WERI-Rb-1 (cell line): ENCODE data around the gene VMP1.

Experiments used
- DNase-seq: peaks from one replicate; pipeline ENCODE4 v3.0.0-alpha.2; 2020
- H3K27ac ChIP-seq: fragments of 250-450 bp; sonication (Bioruptor Pico); 2 replicates; pipeline ENCODE4 v1.5.1; 2020; ENCODE audit warnings: mild to moderate bottlenecking, moderate library complexity
- H3K27me3 ChIP-seq: fragments of 250-450 bp; sonication (Bioruptor Pico); 2 replicates; pipeline ENCODE4 v1.5.1; 2021; ENCODE audit warnings: mild to moderate bottlenecking, low read depth, moderate library complexity; ENCODE audit not compliant: insufficient read depth, severe bottlenecking
- H3K36me3 ChIP-seq: fragments of 250-450 bp; sonication (Bioruptor Pico); 2 replicates; pipeline ENCODE4 v1.5.1; 2020; ENCODE audit warnings: mild to moderate bottlenecking, moderate library complexity
- H3K4me3 ChIP-seq: 2 replicates; pipeline ENCODE4 v1.5.1; 2011; ENCODE audit warnings: low read depth, mild to moderate bottlenecking, control low read depth, low read length
- H3K9me3 ChIP-seq: fragments of 250-450 bp; sonication (Bioruptor Pico); 2 replicates; pipeline ENCODE4 v1.5.1; 2021; ENCODE audit warnings: mild to moderate bottlenecking, moderate library complexity; ENCODE audit not compliant: severe bottlenecking
- CTCF ChIP-seq: IDR thresholded peaks from 2 replicates; pipeline ENCODE4 v1.5.1; 2011; ENCODE audit warnings: low read depth, mild to moderate bottlenecking, control low read depth, inconsistent platforms, low read length

The VMP1 gene

DNA sequence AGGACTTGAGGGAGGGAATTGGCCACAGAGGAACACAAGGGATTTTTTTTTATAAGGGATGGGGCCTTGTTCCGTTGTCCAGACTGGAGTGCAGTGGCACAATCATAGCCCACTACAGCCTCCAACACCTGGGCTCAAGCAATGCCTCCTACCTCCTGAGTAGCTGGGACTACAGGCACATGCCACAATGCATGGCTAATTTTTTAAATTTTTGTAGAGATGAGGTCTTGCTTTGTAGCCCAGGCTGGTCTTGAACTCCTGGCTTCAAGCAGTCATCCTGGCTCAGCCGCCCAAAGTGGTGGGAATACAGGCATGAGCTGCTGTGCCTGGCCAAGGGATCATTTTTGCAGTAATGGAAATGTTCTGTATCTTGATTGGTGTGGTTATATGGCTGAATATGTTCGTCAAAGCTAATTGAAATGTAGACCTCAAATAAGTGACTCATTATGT lies 56.9 kb downstream of the VMP1 start:
- H3K36me3 ChIP-seq = peaks cover 18% of the 10 kb centered on the region
- H3K9me3 ChIP-seq = no peaks in the 10 kb centered on the region
- no peak overlapping the region for H3K4me3 ChIP-seq
- no peak for DNase-seq
- no peaks in the 10 kb centered on the region for H3K27me3 ChIP-seq
- TF ChIP-seq CTCF = no peak
- no peak overlapping the region for H3K27ac ChIP-seq

- no peaks in the 10 kb centered on the region for H3K9me3 ChIP-seq
- no peak overlapping the region for H3K4me3 ChIP-seq
- no peak overlapping the region for H3K27ac ChIP-seq
- no peak for TF ChIP-seq CTCF
- H3K27me3 ChIP-seq = no peaks in the 10 kb centered on the region
- no peak for DNase-seq
- peaks cover 18% of the 10 kb centered on the region for H3K36me3 ChIP-seq
These were observed 57.6 kb downstream of the VMP1 start for GRCh38 chr17:59765038-59765437.

DNA sequence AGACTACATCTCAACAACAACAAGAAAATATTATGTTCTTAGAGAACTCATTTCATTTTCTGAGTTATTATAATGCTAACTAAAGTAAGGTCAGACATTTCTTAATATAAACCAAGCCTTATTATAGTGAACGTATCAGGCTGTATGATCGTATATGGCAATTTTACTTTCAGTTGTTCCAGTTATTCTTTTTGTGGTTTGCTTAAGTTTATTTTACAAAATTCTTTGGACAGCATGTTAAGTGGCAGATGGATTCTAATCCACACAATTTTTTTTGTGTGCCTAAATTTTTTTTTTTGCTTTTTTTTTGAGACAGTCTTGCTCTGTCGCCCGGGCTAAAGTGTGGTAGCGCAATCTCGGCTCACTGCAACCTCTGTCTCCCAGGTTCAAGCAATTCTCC lies 59.0 kb downstream of the VMP1 start:
- Histone ChIP-seq H3K27me3 (no peaks in the 10 kb centered on the region), H3K36me3 (peaks cover 16% of the 10 kb centered on the region), H3K9me3 (no peaks in the 10 kb centered on the region), H3K4me3 (no peak overlapping the region), H3K27ac (no peak overlapping the region)
- TF ChIP-seq CTCF = no peak
- no peak for DNase-seq

DNA sequence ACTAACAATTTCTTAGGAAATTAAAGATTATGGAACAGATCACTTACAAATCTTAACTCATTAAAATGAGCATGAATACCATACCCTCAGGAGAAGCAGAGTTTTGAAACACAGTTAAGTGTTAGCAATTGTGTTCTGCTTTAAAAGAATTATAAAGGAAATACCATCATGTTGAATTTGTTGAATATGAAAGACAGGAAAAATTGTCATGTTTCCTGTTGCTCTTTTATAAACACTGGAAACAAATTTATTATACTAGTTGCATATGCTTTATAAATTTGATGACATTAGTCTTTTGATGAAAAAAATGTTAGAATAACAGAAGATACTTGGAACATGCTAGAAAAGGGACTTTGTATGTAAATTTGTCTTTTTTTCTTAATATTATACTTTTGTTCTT lies 59.7 kb downstream of the VMP1 start:
- no peaks in the 10 kb centered on the region for H3K27me3 ChIP-seq
- H3K27ac ChIP-seq = no peak overlapping the region
- no peak for DNase-seq
- peaks cover 17% of the 10 kb centered on the region for H3K36me3 ChIP-seq
- H3K4me3 ChIP-seq = no peak overlapping the region
- TF ChIP-seq CTCF = no peak
- H3K9me3 ChIP-seq = no peaks in the 10 kb centered on the region

DNA sequence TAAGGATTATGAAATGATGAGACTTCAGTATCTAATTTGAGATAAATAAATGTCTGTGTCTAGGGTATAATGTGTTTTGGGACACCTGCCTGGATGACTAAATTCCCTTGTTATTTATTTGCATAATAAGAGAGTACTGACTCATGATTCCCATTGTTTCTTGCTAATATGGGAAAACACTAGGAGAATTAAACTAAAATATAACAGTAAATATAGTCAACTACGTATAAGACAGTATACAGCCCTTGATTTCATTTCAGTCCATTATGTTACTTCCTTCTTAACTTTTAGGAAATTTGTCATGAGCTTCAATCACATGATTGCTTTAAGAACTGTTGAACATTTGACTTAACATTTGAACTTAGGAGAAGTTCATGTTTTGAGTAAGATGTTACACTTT lies 62.4 kb downstream of the VMP1 start:
- Histone ChIP-seq H3K4me3 (no peak overlapping the region), H3K27ac (no peak overlapping the region), H3K9me3 (no peaks in the 10 kb centered on the region), H3K27me3 (no peaks in the 10 kb centered on the region), H3K36me3 (peaks cover 26% of the 10 kb centered on the region)
- TF ChIP-seq CTCF = no peak
- DNase-seq = no peak

GRCh38 chr17:59771093-59771492 lies 63.6 kb downstream of the VMP1 start:
- Histone ChIP-seq H3K27ac (no peak overlapping the region), H3K9me3 (no peaks in the 10 kb centered on the region), H3K36me3 (peaks cover 29% of the 10 kb centered on the region), H3K27me3 (no peaks in the 10 kb centered on the region), H3K4me3 (no peak overlapping the region)
- DNase-seq = no peak
- TF ChIP-seq CTCF = no peak
